Femur (tissue), 1 donor: ENCODE data around the gene FCN2.

Experiments used
- DNase-seq: peaks from one replicate; pipeline ENCODE4 v3.0.0-alpha.2; 2017

The FCN2 gene

GRCh38 chr9:134869554-134870300 lies 10.9 kb upstream of the FCN2 start:
- DNase-seq = no peak

- DNase-seq = no peak
These were observed 10.3 kb upstream of the FCN2 start for GRCh38 chr9:134870301-134870694.

- no peak for DNase-seq
These were observed 9.6 kb upstream of the FCN2 start for GRCh38 chr9:134870746-134871662.

GRCh38 chr9:134871697-134872340 lies 8.8 kb upstream of the FCN2 start:
- DNase-seq = no peak

- no peak for DNase-seq
These were observed 8.0 kb upstream of the FCN2 start for GRCh38 chr9:134872482-134873231.

- DNase-seq = no peak
These were observed 5.2 kb upstream of the FCN2 start for GRCh38 chr9:134875371-134875770.

- DNase-seq = no peak
These were observed 3.1 kb upstream of the FCN2 start for GRCh38 chr9:134877541-134877940.

- DNase-seq = no peak
These were observed 736 bp upstream of the FCN2 start for GRCh38 chr9:134879664-134880483.

- DNase-seq = no peak
These were observed 682 bp downstream of the FCN2 start for GRCh38 chr9:134881313-134881670.

GRCh38 chr9:134882204-134882785 lies 1.7 kb downstream of the FCN2 start:
- DNase-seq = no peak

GRCh38 chr9:134883040-134883782 lies 2.6 kb downstream of the FCN2 start:
- no peak for DNase-seq

GRCh38 chr9:134884492-134884891 lies 3.9 kb downstream of the FCN2 start:
- no peak for DNase-seq

- no peak for DNase-seq
These were observed 4.5 kb downstream of the FCN2 start for GRCh38 chr9:134885001-134885678.

- no peak for DNase-seq
These were observed 5.2 kb downstream of the FCN2 start for GRCh38 chr9:134885679-134886412.

GRCh38 chr9:134886413-134886913 lies 5.9 kb downstream of the FCN2 start:
- DNase-seq = no peak

- DNase-seq = no peak
These were observed 6.6 kb downstream of the FCN2 start for GRCh38 chr9:134887219-134887618.

GRCh38 chr9:134887686-134888602 lies 7.3 kb downstream of the FCN2 start:
- DNase-seq = no peak

- DNase-seq = no peak
These were observed 8.1 kb downstream of the FCN2 start for GRCh38 chr9:134888603-134889190.
